GM13977 (cell line): Measurements from ENCODE around the gene SLC35E1.
A peak's percentile ranks its signal among the peaks of the same experiment; 100 is the strongest.

Experiments used
- DNase-seq: peaks from one replicate; pipeline ENCODE4 v3.0.0; 2012; ENCODE audit warnings: low spot score
- CTCF ChIP-seq: IDR thresholded peaks from 2 replicates; pipeline ENCODE4 v1.5.1; 2012; ENCODE audit warnings: mild to moderate bottlenecking, control low read depth; ENCODE audit not compliant: insufficient read depth; ENCODE audit errors: extremely low read depth, missing control alignments
- in situ Hi-C: fragments of 300-500 bp; cut with MboI; formaldehyde crosslinking; loops from one replicate; pipeline ENCODE4 v1.12.0; 2022; ENCODE audit warnings: low sequenced_read_pairs, low pct_unique_long_range_greater_than_20kb, mixed read lengths, inconsistent platforms; ENCODE audit not compliant: unreplicated experiment

Gene SLC35E1

GRCh38 chr19:16615808-16616207 is 43.6 kb upstream of the SLC35E1 start:
- no peak for TF ChIP-seq CTCF
- in situ Hi-C loops, result no loop called here
- peak; percentile 45 for DNase-seq

- no peak for TF ChIP-seq CTCF
- in situ Hi-C loops, result no loop called here
- DNase-seq, result no peak
These were observed 42.7 kb upstream of the SLC35E1 start for GRCh38 chr19:16614941-16615340.

DNA sequence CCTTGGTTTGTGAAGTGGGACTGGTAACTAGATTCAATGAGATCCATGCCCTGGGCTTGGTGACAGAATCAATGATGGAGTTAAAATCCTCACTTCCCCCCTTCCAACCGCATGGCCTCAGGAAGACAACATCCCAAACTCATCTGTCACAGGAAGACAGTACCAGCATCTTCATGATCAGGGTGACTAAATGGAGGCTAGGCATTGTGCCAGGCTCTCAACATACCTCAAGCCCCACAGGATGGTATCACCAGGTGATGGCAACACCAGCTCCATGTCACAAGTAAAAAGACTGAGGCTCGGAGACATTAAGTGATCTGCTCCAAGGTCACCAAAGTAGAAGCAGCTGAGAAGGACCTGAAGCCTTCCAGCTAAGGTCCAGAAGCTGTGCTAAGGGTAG is 41.6 kb upstream of the SLC35E1 start:
- DNase-seq, result no peak
- no peak for TF ChIP-seq CTCF
- in situ Hi-C loops, result no loop called here

- no peak for TF ChIP-seq CTCF
- in situ Hi-C loops, result no loop called here
- no peak for DNase-seq
These were observed 40.4 kb upstream of the SLC35E1 start for GRCh38 chr19:16612636-16613035.

GRCh38 chr19:16611121-16611520 is 38.9 kb upstream of the SLC35E1 start:
- no peak for DNase-seq
- in situ Hi-C loops, result no loop called here

GRCh38 chr19:16609511-16610200 is 37.4 kb upstream of the SLC35E1 start:
- in situ Hi-C loops, result no loop called here
- no peak for TF ChIP-seq CTCF
- DNase-seq, result no peak

More at GRCh38 chr19:16611121-16611520, 38.9 kb upstream of the SLC35E1 start:
- TF ChIP-seq CTCF, result no peak
